ENCODE results near the gene MANSC4.
"Not testable (repeated sequence)": the region's sequence is repeated elsewhere in the genome, so short reads cannot be mapped to it uniquely, and the experiment has no call there.

MANSC4 gene

GRCh38 chr12:27751386-27752047 is 28.5 kb downstream of the MANSC4 start:
- DNase-seq (ENCODE audit: low read depth in 2 of 2) = no peak

GRCh38 chr12:27747111-27747820 is 32.8 kb downstream of the MANSC4 start:
- no peak for DNase-seq (ENCODE audit: low read depth in 2 of 2)

GRCh38 chr12:27745734-27746133 is 34.3 kb downstream of the MANSC4 start:
- not testable (repeated sequence) for DNase-seq (ENCODE audit: low read depth in 2 of 2)

- no peak for DNase-seq (ENCODE audit: low read depth in 2 of 2)
These were observed 36.4 kb downstream of the MANSC4 start for GRCh38 chr12:27743601-27744000.

GRCh38 chr12:27734321-27734720 is 45.7 kb downstream of the MANSC4 start:
- not testable (repeated sequence) for DNase-seq (ENCODE audit: low read depth in 2 of 2)

GRCh38 chr12:27733791-27734190 is 46.2 kb downstream of the MANSC4 start:
- DNase-seq (ENCODE audit: low read depth in 2 of 2) = no peak

GRCh38 chr12:27733052-27733656 is 46.9 kb downstream of the MANSC4 start:
- no peak for DNase-seq (ENCODE audit: low read depth in 2 of 2)

GRCh38 chr12:27732281-27732680 is 47.8 kb downstream of the MANSC4 start:
- DNase-seq (ENCODE audit: low read depth in 2 of 2) = no peak

- no peak for DNase-seq (ENCODE audit: low read depth in 2 of 2)
These were observed 49.9 kb downstream of the MANSC4 start for GRCh38 chr12:27730097-27730588.

- DNase-seq (ENCODE audit: low read depth in 2 of 2) = no peak
These were observed 56.8 kb downstream of the MANSC4 start for GRCh38 chr12:27723212-27723611.
